Gastroesophageal sphincter (tissue), 4 donors: ENCODE data around the gene SEZ6L. TPM values are rescaled to one million over a fixed set of nuclear protein-coding genes. Genes with fewer than 3 reads are reported as not detected.

ENCODE experiments used
- ATAC-seq: fragments of 150-250 bp; one replicate; pipeline ENCODE4 v1.9.1; 2016; ENCODE audit warnings: mild to moderate bottlenecking, moderate library complexity
- H3K27ac ChIP-seq, 4 donors: fragments of 200-600 bp; sonication (generic) in 3 of 4; 1 replicate in 3 of 4; 2 replicates in 1 of 4; pipeline ENCODE4 v1.5.1; 2016 to 2019
- H3K27me3 ChIP-seq: fragments of 200-600 bp; sonication (generic); one replicate; pipeline ENCODE4 v1.5.1; 2019
- H3K36me3 ChIP-seq, 2 donors: fragments of 200-600 bp; sonication (generic); one replicate each; pipeline ENCODE4 v1.5.1; 2019; ENCODE audit warnings: control low read depth in 1 of 2
- H3K4me1 ChIP-seq, 3 donors: fragments of 200-600 bp; sonication (generic); 1 replicate in 2 of 3; 2 replicates in 1 of 3; pipeline ENCODE4 v1.5.1; 2016 to 2019; ENCODE audit warnings: control low read depth in 2 of 3
- H3K4me3 ChIP-seq, 2 donors: fragments of 200-600 bp; sonication (generic); one replicate each; pipeline ENCODE4 v1.5.1; 2019; ENCODE audit warnings: mild to moderate bottlenecking in 1 of 2, moderate library complexity in 1 of 2
- H3K9me3 ChIP-seq, 3 donors: fragments of 200-600 bp; sonication (generic); one replicate each; pipeline ENCODE4 v1.5.1; 2017 to 2019; ENCODE audit warnings: control low read depth in 2 of 3
- EP300 ChIP-seq: sonication (generic); formaldehyde crosslinking; IDR thresholded peaks from one replicate; pipeline ENCODE4 v1.6.1; 2017; ENCODE audit warnings: antibody characterized with exemption, mild to moderate bottlenecking
- POLR2A ChIP-seq, 2 donors: fragments of 450-650 bp; IDR thresholded peaks; one replicate each; pipeline ENCODE4 v1.6.1; 2017; ENCODE audit warnings: antibody characterized with exemption in 2 of 2, mild to moderate bottlenecking in 2 of 2, moderate library complexity in 1 of 2
- POLR2AphosphoS5 ChIP-seq: sonication (generic); formaldehyde crosslinking; IDR thresholded peaks from one replicate; pipeline ENCODE4 v1.6.1; 2017; ENCODE audit warnings: antibody characterized with exemption
- WGBS, 2 donors: methylation state at CpG; one replicate each; pipeline ENCODE4 v1.1.5; 2018; ENCODE audit warnings: low coverage in 1 of 2; 5-methylcytosine and 5-hydroxymethylcytosine counted together
- total RNA-seq, 4 donors: library from RNA; depleted of rRNA; stranded (reverse); fragments of >200 nt; gene quantifications; one replicate each; pipeline ENCODE4 v1.1.0, GENCODE V29; 2016
- TF ChIP-seq, protein P1 (sequence below), 4 experiments: fragments of 200-600 bp in 2 of 4; fragments of 450-650 bp in 2 of 4; sonication (generic) in 1 of 4; IDR thresholded peaks; one replicate each; pipeline ENCODE4 v1.5.1; 2017 to 2019; ENCODE audit warnings: antibody characterized with exemption in 4 of 4, mild to moderate bottlenecking in 2 of 4, moderate library complexity in 2 of 4

SEZ6L gene
- total RNA-seq, 4 donors from 2014 or later: 0.12 to 0.47 (median 0.28) TPM

DNA sequence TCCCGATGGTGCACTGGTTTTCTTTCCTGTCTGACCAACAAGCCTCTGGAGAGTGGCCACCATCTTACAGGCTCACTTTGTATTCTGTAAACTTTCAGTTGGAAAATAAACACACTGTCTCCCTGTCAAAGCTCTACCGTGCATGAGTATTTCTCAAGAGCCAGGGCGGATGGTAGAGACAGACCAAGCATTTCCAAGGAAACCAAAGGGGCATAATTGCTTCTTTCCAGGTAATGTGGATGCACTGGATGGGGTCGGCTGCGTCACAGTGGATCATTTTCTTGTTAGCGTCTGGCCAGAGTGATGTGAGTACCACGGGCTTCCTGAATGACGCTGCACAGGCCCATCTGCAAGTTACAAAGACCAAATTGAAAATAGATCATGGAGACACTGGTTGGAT, 5.1 kb upstream of the SEZ6L start:
- 34 to 60% methylated on average over 5 to 8 of the region's 8 CpGs for WGBS, 2 donors
- no peaks in the 10 kb centered on the region for H3K36me3 ChIP-seq
- no peak overlapping the region for H3K4me3 ChIP-seq
- TF ChIP-seq EP300 (no peak), POLR2AphosphoS5 (no peak)
- no peak overlapping the region for H3K27ac ChIP-seq
- no peaks in the 10 kb centered on the region for H3K9me3 ChIP-seq
- no peak for ATAC-seq
- peaks cover 87% of the 10 kb centered on the region for H3K27me3 ChIP-seq
- H3K4me1 ChIP-seq: peaks cover 0 to 7% (median 2%) of the 10 kb centered on the region in 3 donors

DNA sequence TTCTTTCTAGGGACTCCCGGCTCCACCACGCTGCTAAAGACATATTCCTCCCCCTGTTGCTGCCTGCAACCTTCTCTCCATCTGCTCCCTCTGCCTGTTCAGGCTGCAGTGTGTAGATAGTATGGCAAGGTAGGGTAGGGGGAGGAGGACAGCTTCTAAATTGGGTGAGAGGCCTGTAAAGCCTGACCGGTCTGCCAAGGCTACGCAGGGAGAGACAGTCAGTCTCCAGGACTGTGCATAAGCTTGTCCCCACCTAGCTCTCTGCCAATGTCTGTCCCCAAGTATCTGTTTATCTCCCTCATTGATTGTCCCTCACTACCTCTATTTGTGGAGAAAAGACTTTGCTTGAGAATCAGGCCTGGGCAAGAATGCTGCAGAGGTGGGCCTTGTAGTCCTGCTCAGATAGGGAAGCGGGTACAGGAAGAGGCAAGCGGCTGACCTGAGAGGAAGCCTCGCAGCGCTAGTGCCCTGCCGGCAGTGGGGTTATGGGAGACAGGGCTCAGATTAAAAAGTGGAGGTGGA, 871 bp upstream of the SEZ6L start:
- no peaks in the 10 kb centered on the region for H3K36me3 ChIP-seq
- H3K27me3 ChIP-seq: peaks cover 96% of the 10 kb centered on the region
- TF ChIP-seq POLR2AphosphoS5: no peak
- no peak for ATAC-seq
- no peak overlapping the region for H3K4me3 ChIP-seq
- 37 to 51% methylated on average over 6 to 7 of the region's 9 CpGs for WGBS, 2 donors
- peaks cover 0 to 18% (median 11%) of the 10 kb centered on the region in 3 donors for H3K4me1 ChIP-seq
- no peaks in the 10 kb centered on the region for H3K9me3 ChIP-seq
- no peak overlapping the region for H3K27ac ChIP-seq

DNA sequence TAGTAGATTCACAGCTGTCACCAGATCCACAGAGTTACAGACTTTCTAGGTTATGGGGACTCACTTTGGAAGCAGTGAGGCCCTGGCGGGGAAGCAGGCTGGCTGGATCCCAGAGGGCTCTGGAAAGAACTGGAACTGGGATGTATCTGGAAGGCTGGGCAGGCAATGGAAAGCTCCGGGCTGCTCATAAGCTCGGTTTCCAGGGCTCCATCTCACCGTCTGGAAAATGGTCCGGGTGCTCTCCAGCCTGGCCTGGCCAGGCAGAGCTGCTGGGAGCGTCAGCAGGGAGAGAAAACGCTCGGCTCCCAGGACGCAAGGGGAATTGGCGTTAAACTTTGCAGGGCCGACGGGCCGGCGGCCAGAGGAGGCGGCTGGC, 335 bp upstream of the SEZ6L start:
- 0% methylated on average over 1 of the region's 15 CpGs; no CpG with 5 or more reads in 1 of the 2 donors for WGBS, 2 donors
- Histone ChIP-seq H3K27ac (no peak overlapping the region), H3K27me3 (peaks cover 97% of the 10 kb centered on the region), H3K9me3 (no peaks in the 10 kb centered on the region), H3K4me1 (peaks cover 0 to 18% (median 11%) of the 10 kb centered on the region in 3 donors), H3K36me3 (no peaks in the 10 kb centered on the region), H3K4me3 (peak overlapping the region; percentile 8 to 55)
- TF ChIP-seq POLR2AphosphoS5 (no peak), POLR2A (IDR thresholded peaks at IDR 0.05) (no peak), EP300 (no peak)
- TF ChIP-seq, protein P1, sequence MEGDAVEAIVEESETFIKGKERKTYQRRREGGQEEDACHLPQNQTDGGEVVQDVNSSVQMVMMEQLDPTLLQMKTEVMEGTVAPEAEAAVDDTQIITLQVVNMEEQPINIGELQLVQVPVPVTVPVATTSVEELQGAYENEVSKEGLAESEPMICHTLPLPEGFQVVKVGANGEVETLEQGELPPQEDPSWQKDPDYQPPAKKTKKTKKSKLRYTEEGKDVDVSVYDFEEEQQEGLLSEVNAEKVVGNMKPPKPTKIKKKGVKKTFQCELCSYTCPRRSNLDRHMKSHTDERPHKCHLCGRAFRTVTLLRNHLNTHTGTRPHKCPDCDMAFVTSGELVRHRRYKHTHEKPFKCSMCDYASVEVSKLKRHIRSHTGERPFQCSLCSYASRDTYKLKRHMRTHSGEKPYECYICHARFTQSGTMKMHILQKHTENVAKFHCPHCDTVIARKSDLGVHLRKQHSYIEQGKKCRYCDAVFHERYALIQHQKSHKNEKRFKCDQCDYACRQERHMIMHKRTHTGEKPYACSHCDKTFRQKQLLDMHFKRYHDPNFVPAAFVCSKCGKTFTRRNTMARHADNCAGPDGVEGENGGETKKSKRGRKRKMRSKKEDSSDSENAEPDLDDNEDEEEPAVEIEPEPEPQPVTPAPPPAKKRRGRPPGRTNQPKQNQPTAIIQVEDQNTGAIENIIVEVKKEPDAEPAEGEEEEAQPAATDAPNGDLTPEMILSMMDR (IDR thresholded peaks at IDR 0.05): no peak
- ATAC-seq: no peak

DNA sequence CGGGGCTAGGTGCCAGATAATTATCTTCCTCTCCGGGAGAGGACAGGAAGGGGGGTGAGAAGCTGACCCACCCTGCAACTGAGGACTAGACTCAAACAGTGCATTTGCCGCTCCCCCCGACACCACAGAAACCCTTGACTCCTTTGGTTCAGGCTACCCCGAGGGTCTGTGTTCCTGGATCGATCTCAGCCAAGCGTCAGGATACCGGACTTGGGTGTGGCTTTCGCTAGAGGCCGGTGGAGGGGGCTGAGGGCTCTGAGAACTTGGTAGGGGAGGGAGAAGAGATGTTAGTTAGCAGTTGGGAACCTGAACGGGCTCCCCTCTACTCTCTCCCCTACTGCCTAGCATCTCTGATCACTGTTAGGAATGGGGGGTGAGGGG, 840 bp downstream of the SEZ6L start:
- no peak for ATAC-seq
- 0% methylated on average over 3 of the region's 11 CpGs; no CpG with 5 or more reads in 1 of the 2 donors for WGBS, 2 donors
- Histone ChIP-seq H3K9me3 (no peaks in the 10 kb centered on the region), H3K36me3 (no peaks in the 10 kb centered on the region), H3K4me3 (peak overlapping the region in 1 of 2 donors; percentile 55), H3K27me3 (peaks cover 100% of the 10 kb centered on the region), H3K4me1 (peaks cover 0 to 18% (median 11%) of the 10 kb centered on the region in 3 donors), H3K27ac (no peak overlapping the region)
- no peak for TF ChIP-seq EP300
- TF ChIP-seq, protein P1 (IDR thresholded peaks at IDR 0.05): no peak

DNA sequence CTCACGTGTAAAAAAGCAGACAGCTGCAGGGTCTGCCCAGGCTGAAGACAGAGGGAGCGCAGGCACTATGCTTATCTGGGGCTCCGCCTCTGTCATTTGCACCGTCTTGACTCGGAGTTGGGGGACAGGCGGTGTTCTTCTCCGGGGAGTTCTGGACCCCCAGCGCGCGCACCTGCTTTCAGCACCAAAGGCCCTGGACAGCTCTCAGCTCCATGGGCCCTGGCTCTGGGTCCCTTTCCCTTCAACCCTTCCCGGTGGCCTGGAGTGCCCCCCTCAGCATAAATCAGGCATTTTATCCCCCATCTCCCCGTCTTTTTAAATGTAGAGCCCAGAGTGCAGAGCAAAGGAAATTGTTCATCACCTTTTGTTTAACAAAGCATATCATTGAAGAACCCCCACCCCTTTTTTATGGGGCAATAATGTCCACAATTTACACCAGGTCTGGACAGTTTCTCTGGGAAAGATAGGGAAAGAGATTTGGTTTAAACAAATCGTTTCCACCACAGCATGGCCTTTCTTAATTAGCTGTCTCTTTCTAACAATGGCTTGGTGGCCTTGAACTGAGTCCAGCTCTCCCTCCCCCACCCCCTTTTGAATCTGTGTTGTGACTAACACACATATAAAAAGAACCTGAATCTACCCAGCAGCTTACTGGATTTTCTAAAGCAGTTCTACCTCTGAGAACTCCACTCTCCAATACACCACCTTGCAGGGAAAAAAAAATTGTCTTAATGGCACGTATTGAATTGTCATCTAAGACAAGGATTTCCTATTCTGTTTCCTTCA, 1.7 kb downstream of the SEZ6L start:
- Histone ChIP-seq H3K36me3 (no peaks in the 10 kb centered on the region), H3K4me1 (peaks cover 0 to 18% (median 11%) of the 10 kb centered on the region in 3 donors), H3K4me3 (no peak overlapping the region), H3K27me3 (peaks cover 97% of the 10 kb centered on the region), H3K27ac (no peak overlapping the region), H3K9me3 (no peaks in the 10 kb centered on the region)
- WGBS, 2 donors: 15% methylated on average over 2 to 4 of the region's 14 CpGs
- TF ChIP-seq POLR2A (IDR thresholded peaks at IDR 0.05) (no peak), POLR2AphosphoS5 (no peak), EP300 (no peak)
- TF ChIP-seq, protein P1 (IDR thresholded peaks at IDR 0.05): no peak
- no peak for ATAC-seq

DNA sequence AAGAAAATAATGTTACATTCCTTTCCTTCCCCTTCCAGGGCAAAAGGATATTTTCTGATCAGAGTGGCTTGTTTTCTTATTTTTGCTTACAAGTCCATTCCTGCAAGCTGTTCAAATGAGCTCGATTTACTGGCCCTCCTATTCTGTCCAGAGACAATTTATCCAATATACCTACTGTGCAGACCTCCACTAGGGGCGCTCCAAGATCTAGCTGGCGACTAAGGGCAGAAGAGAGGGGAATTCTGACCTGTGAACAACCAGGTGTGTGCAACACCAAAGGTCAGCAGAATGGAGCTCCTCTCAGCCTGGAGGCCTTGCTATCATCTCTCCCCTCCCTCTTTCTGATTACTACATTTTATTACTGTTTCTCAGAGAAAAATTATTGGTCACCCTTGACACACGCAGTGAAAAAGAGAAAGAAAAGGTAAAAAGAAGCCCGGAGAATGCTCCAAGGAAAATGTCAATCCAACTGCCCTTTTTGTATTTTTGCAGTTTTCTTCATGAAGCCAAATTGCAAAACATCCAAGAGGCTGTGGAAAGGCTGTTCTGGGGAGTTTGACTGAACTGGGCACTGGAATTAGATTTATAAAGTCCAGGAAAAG, 3.2 kb downstream of the SEZ6L start:
- H3K4me3 ChIP-seq: no peak overlapping the region
- peaks cover 0 to 18% (median 11%) of the 10 kb centered on the region in 3 donors for H3K4me1 ChIP-seq
- no peaks in the 10 kb centered on the region for H3K36me3 ChIP-seq
- ATAC-seq: no peak
- H3K27me3 ChIP-seq: peaks cover 84% of the 10 kb centered on the region
- H3K27ac ChIP-seq: no peak overlapping the region
- TF ChIP-seq POLR2AphosphoS5: no peak
- TF ChIP-seq, protein P1 (IDR thresholded peaks at IDR 0.05): peak in 2 of 4 experiments; percentile 10 to 47
- 35 to 78% methylated on average over 3 to 5 of the region's 5 CpGs for WGBS, 2 donors
- no peaks in the 10 kb centered on the region for H3K9me3 ChIP-seq
